ENCODE measurements around the gene KRTAP12-4.
"Not testable (repeated sequence)": the region's sequence is repeated elsewhere in the genome, so short reads cannot be mapped to it uniquely, and the experiment has no call there.

KRTAP12-4 gene

DNA sequence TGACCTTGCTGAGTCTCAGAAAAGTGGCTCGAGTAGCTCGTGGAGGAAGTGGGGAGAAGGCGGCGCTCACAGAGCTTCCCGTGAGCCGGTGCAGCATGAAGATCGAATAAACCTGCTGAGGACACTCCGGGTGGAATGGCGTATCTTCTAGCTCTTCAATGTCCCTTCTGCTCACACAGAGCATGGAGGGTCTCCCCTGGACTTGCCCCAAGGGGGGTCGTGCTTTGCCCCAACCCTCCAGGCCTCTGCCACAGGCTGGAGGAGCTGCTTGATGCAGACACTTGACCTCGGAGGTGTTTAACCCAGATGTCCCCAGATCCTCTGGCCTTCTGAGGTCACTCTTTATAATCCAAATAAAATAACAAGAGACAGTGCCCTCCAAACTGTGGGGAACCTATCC lies 40.3 kb upstream of the KRTAP12-4 start:
- no peak overlapping the region for H3K4me3 ChIP-seq (ENCODE audit: low read depth, low read length)
- TF ChIP-seq, protein P1, sequence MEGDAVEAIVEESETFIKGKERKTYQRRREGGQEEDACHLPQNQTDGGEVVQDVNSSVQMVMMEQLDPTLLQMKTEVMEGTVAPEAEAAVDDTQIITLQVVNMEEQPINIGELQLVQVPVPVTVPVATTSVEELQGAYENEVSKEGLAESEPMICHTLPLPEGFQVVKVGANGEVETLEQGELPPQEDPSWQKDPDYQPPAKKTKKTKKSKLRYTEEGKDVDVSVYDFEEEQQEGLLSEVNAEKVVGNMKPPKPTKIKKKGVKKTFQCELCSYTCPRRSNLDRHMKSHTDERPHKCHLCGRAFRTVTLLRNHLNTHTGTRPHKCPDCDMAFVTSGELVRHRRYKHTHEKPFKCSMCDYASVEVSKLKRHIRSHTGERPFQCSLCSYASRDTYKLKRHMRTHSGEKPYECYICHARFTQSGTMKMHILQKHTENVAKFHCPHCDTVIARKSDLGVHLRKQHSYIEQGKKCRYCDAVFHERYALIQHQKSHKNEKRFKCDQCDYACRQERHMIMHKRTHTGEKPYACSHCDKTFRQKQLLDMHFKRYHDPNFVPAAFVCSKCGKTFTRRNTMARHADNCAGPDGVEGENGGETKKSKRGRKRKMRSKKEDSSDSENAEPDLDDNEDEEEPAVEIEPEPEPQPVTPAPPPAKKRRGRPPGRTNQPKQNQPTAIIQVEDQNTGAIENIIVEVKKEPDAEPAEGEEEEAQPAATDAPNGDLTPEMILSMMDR (IDR thresholded peaks at IDR 0.05; ENCODE audit: low read depth, low read length) = no peak

DNA sequence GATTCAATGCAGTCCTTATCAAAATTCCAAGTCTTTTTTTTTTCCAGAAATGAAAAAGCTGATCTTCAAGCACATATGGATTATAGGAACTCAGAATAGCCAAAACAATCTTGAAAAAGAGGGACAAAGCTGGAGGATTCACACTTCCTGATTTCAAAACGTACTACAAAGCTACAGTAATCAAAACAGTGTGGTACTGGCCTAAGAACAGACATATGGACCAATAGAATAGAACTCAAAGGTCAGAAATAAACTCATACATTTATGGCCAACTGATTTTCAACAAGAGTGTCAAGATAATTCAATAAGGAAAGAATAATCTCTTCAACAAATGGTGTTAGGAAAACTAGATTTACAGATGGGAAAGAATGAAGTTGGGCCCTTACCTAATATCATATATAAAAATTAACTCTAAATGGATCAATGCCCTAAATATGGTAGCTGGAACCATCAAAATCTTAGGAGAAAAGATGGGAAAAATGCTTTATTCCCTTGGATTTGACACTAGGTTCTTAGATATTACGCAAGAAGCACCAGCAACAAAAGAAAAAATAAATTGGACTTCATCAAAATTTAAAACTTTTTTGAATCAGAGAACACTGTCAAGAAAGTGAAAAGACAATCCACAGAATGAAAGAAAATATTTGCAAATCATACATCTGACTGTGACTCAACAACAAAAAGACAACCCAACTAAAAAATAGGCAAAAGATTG lies 38.5 kb upstream of the KRTAP12-4 start:
- TF ChIP-seq, protein P1 (IDR thresholded peaks at IDR 0.05; ENCODE audit: low read depth, low read length) = no peak
- no peak overlapping the region for H3K4me3 ChIP-seq (ENCODE audit: low read depth, low read length)

DNA sequence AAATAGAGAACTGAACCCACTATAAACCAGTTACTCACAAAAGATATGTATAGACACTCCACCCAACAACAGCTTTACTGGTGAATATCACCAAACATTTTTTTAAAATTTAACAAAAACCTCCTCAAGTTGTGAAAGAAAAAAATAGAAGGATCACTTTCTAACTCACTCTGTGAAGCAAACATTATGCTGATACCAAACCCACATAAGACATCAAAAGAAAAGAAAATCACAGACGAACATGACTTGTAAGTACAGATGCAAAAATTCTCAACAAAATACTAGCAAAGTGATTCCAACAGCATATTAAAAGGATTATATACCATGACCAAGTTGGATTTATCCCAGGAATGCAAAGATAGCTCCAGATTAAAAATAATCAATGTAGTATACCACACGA lies 37.2 kb upstream of the KRTAP12-4 start:
- TF ChIP-seq, protein P1 (IDR thresholded peaks at IDR 0.05; ENCODE audit: low read depth, low read length) = no peak
- no peak overlapping the region for H3K4me3 ChIP-seq (ENCODE audit: low read depth, low read length)

DNA sequence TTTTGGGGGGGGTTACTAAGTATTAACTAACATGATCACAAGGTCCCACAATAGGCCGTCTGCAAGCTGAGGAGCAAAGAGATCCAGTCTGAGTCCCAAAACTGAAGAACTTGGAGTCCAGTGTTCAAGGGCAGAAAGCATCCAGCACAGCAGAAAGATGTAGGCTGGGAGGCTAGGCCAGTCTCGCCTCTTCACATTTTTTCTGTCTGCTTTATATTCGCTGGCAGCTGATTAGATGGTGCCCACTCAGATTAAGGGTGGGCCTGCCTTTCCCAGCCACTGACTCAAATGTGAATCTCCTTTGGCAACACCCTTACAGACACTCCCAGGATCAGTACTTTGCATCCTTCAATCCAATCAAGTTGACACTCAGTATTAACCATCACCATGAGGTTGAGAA lies 35.3 kb upstream of the KRTAP12-4 start:
- not testable (repeated sequence) for H3K4me3 ChIP-seq (ENCODE audit: low read depth, low read length)

DNA sequence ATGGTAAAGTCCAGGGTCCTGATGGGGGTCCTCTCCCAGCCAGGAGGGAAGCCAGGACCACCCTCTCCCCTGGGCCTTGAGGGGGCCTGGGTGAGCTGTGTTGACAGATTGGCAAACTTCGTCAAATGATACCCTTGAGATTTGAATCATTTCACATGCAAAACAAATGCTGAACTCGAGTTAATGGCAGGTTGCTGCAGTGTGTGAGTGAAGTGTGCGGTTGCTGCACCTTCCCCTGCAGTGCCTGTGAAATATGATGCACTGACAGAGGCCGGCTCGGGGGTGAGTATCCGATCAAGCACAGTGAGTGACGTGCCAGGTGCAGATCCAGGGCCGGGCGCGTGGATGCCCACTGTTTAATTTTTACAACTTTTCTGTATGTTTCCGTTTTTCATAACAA lies 33.2 kb upstream of the KRTAP12-4 start:
- H3K4me3 ChIP-seq (ENCODE audit: low read depth, low read length) = no peak overlapping the region

DNA sequence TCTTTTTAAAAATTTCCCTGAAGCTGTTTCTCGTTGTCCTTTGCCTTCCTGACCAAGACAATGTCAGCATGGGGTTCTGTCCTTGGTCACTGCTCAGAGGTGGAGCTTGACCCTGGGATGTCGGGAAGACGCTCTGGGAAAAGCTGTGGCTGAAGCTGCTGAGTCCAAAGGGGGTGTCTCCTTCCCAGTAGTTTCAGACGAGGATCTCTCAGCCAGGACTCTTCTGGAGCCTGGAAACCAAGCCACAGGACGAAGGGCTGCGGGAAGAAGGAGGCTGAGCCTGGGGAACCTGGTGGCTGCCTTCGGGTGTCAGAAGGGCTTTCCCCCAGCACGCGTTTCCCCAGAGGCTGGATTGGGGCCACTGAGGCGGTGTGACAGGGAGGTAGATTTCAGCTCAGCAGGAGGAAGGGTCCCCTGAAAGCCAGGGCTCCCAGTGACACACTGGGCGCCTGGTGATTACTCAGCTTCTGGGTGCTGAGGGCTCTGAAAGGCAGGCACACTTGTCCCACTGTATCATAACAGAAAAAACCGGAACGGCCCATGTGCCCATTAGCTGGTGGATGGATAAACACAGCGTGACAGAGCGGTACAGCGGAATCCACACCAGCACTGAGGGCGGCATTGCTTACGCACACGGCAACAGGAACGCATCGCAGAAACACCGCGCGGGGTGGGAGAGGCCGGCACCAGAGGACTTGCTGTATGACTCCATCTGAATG lies 32.5 kb upstream of the KRTAP12-4 start:
- TF ChIP-seq, protein P1 (IDR thresholded peaks at IDR 0.05; ENCODE audit: low read depth, low read length) = no peak

More for the DNA sequence above, 33.2 kb upstream of the KRTAP12-4 start:
- TF ChIP-seq, protein P1 (IDR thresholded peaks at IDR 0.05; ENCODE audit: low read depth, low read length) = no peak

DNA sequence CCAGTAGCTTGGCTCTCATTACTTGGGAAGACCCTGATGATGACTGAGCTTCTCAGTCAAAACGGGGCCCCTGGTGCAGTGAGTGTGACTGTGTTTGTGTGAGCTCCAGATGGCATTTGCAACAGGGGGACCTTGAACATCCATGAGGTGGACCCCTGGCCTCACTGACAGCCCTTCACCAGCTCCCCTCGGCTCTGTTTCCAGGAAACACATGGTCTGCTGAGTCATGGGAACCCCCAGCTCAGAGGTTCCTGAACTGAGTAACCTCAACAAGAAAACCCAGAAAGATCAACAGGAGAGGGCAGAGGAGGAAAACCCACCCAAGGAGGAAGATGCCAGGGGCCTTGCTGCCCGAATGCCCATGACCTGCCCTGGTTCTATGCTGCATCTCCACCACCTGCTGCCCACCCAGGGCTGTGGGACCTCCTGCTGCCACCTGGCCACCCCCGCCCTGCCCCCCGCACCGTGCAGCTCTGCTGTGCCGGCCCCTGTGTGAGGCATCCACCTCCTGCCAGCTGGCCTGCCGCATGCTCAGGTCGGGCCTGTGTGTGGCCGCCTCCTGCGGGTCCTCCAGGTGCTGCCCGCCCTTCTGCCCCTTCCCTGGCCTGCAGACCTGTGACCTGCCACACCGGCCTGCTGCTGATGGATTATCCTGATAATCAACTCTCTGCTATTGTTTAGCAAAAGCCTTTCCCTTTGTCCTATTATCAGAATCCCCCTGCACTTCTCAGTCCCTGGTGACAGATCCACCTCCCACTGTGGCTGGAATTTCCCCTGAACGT lies 31.7 kb upstream of the KRTAP12-4 start:
- no peak overlapping the region for H3K4me3 ChIP-seq (ENCODE audit: low read depth, low read length)
- TF ChIP-seq, protein P1 (IDR thresholded peaks at IDR 0.05; ENCODE audit: low read depth, low read length) = no peak

More for the DNA sequence above, 32.5 kb upstream of the KRTAP12-4 start:
- H3K4me3 ChIP-seq (ENCODE audit: low read depth, low read length) = no peak overlapping the region

DNA sequence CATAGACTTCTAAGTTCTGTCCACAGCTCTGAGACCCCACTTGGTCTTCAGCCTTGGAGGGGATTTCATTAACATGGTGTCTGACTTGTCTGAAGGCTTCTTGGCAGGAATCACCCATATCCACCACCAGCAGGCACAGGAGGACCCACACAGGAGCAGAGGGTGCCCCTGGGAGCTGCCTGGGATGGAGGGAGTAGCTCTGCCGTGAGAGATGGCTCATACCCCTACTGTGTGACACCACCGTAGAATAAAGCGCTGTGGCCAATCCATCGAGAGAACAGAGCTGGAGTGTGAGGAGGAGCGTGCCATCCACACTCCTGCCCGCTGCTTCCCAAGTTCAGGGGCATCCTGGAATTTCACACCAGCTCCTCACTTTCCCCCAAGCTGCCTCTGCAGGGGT lies 30.6 kb upstream of the KRTAP12-4 start:
- not testable (repeated sequence) for H3K4me3 ChIP-seq (ENCODE audit: low read depth, low read length)
